CD4-positive, alpha-beta T cell treated with Interleukin-6 at 100 ng/mL for 8 hours (primary cell): ENCODE measurements around the gene SPTLC1.

Source experiments
- DNase-seq: peaks from one replicate; pipeline ENCODE4 v3.0.0-alpha.2; 2020; ENCODE audit warnings: mixed read lengths, low spot score

SPTLC1 gene

GRCh38 chr9:92077888-92078287, 37.3 kb downstream of the SPTLC1 start:
- no peak for DNase-seq

GRCh38 chr9:92071634-92072033, 43.6 kb downstream of the SPTLC1 start:
- DNase-seq, result no peak

GRCh38 chr9:92066168-92066567, 49.0 kb downstream of the SPTLC1 start:
- no peak for DNase-seq

- DNase-seq, result no peak
These were observed 50.5 kb downstream of the SPTLC1 start for GRCh38 chr9:92064711-92065110.

GRCh38 chr9:92061184-92061583, 54.0 kb downstream of the SPTLC1 start:
- no peak for DNase-seq

- no peak for DNase-seq
These were observed 55.6 kb downstream of the SPTLC1 start for GRCh38 chr9:92059661-92060060.

GRCh38 chr9:92058723-92059444, 56.3 kb downstream of the SPTLC1 start:
- DNase-seq, result no peak

- DNase-seq, result no peak
These were observed 57.2 kb downstream of the SPTLC1 start for GRCh38 chr9:92058026-92058425.

- DNase-seq, result no peak
These were observed 58.0 kb downstream of the SPTLC1 start for GRCh38 chr9:92057226-92057625.

- DNase-seq, result no peak
These were observed 59.6 kb downstream of the SPTLC1 start for GRCh38 chr9:92055624-92056023.

GRCh38 chr9:92048924-92049625, 66.1 kb downstream of the SPTLC1 start:
- DNase-seq, result no peak

- no peak for DNase-seq
These were observed 67.7 kb downstream of the SPTLC1 start for GRCh38 chr9:92047500-92047899.

GRCh38 chr9:92046676-92047075, 68.5 kb downstream of the SPTLC1 start:
- DNase-seq, result no peak

- no peak for DNase-seq
These were observed 70.3 kb downstream of the SPTLC1 start for GRCh38 chr9:92044936-92045335.

- DNase-seq, result no peak
These were observed 72.2 kb downstream of the SPTLC1 start for GRCh38 chr9:92043002-92043401.

GRCh38 chr9:92042260-92042659, 73.0 kb downstream of the SPTLC1 start:
- no peak for DNase-seq

- DNase-seq, result no peak
These were observed 78.5 kb downstream of the SPTLC1 start for GRCh38 chr9:92036756-92037155.

GRCh38 chr9:92036411-92036746, 78.8 kb downstream of the SPTLC1 start:
- DNase-seq, result no peak

GRCh38 chr9:92035687-92036410, 79.4 kb downstream of the SPTLC1 start:
- no peak for DNase-seq

- no peak for DNase-seq
These were observed 80.1 kb downstream of the SPTLC1 start for GRCh38 chr9:92035146-92035545.

GRCh38 chr9:92033991-92034390, 81.2 kb downstream of the SPTLC1 start:
- DNase-seq, result no peak

GRCh38 chr9:92033307-92033706, 81.9 kb downstream of the SPTLC1 start:
- no peak for DNase-seq

- no peak for DNase-seq
These were observed 82.3 kb downstream of the SPTLC1 start for GRCh38 chr9:92032891-92033290.
